SIG-M5 (cell line): ENCODE measurements around the gene UBE2Q2.
"Not testable (repeated sequence)": the region's sequence is repeated elsewhere in the genome, so short reads cannot be mapped to it uniquely, and the experiment has no call there.

Source experiments
- DNase-seq: peaks from one replicate; lab custom pipeline; 2025; lab: John Stamatoyannopoulos, UW

The UBE2Q2 gene

DNA sequence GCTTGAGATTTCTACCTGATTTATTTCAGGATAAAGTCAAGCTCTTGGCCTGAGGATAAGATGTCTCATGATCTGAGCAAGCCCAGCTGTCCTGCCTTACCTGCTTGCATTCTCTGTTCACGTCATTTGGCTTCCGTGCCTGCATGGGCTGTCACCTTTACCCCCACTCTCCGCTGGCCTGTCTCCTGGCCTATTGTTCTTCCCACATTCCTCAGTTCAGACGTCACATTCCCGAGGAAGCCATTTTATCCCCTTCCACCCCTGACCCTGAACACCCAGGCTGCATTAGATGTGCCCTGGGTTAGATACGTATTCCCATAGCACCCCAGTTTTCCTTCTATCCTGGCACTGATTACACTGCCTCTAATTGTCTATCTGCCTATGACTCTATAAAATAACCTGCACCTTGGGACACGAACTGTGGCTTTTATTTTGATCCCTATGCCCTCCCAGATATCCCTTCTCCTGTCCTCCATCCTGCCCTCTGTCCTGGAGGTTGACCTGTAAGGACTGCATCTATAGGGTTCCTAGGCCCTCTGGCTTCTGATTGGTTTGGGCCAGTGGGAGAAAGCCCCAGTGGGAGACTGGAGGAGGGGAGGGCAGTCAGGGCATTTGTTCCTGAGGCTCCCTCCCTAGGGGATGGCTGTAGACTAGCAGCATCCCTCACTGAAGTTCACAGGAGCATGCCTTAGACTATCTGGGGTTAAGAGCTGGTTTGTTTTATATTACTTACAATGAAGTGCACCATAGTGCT is 19.2 kb upstream of the UBE2Q2 start:
- DNase-seq = no peak

DNA sequence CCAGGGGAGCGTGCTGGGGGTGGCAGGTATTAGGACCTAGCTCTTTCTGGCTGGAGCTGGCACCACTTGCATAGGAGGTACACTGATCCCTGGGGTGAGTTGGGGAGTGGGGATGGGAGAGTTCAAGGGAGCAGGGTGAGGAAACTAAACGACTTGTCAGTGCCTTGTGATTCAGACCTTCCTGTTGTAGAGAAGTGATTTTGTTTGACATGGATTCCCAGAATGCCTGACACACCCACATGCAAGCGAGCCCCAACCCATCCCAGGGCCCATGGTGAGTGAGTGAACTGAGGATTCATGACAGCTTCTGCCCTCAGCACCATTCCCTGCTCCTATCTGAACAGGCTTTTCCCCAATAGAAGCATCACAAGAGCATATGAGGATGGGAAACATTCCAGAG is 15.6 kb upstream of the UBE2Q2 start:
- no peak for DNase-seq

DNA sequence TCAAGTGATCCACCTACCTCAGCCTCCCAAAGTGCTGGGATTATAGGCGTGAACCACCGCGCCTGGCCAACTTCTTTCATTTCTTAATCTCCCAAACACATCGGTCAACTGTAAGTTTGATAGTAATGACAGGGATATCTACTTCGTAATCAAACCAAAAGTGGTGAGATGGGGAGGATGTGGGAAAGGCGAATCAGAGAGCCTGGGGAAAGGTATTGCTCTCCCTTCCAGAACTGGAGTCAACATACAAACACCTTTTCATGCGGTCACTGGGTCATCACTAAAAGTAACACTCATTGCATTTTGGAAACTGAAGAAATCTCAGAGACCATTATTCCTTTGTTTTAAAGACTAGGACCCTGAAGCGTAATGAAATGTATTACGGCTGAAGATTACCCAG is 14.8 kb upstream of the UBE2Q2 start:
- no peak for DNase-seq

DNA sequence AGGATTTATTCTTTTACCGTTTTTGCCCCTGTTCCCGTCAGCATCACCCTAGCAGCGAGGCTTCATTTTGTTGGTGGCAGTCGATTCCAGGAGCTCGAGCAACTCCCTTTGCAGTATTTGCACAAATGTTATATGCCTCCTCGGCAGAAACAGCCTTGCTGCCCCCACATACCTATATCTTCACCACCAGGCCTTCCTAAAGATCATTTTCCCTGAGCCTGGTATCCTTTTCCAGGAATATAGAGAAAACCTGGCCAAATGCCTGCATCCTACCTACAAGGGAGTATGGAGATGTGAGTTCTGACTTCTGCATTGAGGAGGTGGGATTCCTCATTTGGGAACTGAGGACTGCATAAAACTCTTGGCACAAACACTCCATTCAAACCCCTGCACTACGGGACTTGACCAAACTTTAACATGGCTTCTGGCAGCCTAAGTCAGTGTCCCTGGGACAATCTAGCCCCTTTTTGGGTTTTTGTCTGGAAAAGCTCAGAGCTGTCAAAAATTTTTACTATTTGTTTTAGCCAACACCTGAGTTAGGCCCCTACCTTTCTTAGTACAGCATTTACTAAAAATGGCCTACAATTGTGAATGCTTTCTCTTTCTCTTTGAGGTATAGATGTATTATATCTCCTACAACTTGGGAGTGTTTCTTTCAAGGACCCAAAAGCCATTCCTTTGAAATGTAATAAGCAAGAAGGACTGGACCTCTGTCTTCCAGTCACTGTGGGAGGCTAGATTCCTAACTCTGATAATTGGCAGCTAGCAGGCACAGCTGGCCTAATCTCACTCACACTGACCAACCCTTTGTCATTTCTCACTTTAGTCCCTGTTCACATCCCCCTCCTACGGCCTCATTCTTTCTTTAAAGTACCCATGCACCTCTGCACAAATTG is 12.1 kb upstream of the UBE2Q2 start:
- DNase-seq = no peak

DNA sequence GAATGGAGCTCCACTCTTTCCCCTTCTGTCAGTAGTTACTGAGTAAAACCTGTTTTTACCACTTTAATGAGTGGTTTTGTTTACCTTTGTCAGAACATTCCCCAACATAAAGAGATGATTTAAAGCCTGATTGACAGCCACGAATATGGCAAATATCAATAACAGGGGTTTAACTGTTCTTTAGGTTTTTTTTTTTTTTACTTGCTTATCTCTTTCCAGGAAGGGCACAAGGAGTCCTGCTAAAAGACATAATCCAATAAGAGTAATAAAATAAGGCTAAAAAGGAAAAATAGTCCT is 11.5 kb upstream of the UBE2Q2 start:
- DNase-seq = no peak

DNA sequence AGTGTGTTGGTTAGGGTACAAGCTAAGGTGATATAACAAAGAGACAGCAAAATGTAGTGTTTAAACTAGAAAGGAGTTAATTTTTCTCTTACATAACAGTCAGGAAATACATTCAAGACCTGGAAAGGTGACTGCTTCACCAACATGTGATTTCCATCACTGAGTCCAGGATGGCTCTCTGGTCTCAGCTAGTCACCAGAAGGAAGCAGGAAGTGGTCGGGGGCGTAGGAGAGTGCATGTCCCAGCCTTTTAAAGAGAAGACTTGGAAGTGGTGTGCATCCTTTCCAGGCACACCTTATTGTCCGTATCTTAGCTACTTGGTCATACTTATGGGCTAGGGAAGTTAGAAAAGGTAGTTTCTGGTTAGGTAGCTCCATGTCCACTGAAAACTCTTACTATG is 11.1 kb upstream of the UBE2Q2 start:
- DNase-seq = no peak

DNA sequence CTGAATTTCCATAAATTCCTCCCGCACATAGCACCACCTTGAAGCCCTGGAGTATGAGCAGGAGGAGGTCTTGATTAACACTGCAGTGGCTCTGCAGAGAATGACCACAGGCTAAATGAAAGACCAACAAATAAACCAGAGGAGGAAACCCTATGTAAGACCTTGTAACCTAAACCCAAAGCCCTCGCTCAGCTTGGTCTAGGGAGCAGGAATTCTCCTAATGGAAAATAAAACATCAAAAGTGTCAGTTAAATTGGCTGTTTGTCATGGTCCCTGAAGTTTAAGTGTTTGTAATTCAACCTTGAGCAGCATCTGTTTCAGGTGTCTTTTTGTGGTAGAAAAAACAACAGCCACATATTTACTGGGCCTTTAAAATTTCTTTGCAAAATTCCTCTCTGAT is 9.2 kb upstream of the UBE2Q2 start:
- no peak for DNase-seq

DNA sequence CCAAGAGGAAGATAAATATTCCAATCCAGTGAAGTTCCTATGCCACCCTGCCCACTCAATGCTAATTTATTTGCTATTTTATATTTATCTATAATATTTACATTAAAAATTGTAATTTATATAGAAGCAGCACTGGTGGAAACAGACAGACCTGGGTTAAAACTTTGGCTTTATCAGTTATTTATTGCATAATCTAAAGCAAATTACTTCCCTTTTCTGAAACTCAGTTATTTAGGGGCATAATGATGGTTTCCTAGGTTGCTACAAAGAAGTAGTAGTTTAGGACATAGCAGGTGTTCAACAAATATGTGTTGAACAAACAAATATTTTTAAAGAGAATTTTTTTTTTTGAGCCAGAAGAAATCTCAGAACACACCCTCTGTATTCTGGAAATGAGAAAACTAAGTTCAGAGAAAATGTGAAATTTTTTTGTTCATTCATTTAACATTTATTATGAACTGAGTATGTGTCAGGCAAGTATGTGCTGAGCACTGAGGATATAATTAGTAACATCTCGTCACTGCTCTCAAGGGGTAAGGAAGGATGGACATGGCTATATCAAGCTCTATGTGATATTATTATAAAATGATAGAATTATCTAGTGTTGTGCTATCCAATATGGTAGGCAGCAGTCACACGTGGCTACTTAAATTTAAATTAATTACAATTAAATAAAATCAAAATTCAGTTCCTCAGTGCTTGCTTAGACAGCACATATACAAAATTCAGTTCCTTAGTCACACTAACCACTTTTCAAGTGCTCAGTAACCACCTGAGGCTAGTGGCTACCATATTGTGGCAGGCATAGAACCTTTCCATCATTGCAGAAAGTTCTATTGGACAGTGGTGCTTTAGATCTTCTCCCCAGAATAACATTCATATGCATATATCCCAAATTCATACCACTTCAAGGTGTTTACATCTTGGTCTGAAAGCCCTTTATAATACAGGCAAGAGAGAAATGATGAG is 7.0 kb upstream of the UBE2Q2 start:
- peak; percentile 34 for DNase-seq

DNA sequence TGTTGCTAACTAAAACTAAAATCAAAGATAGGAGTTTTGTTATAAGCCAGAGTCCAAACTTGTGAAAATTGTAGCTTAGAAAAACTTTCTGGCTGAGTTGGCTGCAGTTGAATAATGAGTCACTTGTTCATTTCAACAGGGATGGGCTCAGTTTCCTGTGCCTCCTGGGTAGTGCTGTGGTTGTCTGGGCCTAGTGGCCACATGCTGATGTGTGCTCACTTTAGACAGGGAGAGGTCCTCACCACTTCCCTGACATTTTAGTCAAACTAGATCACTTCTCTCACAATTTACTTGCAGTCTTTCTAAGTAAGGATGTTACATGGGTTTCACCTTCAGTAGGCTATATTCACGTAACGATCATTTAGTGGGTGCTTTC is 6.3 kb upstream of the UBE2Q2 start:
- DNase-seq = peak; percentile 68

DNA sequence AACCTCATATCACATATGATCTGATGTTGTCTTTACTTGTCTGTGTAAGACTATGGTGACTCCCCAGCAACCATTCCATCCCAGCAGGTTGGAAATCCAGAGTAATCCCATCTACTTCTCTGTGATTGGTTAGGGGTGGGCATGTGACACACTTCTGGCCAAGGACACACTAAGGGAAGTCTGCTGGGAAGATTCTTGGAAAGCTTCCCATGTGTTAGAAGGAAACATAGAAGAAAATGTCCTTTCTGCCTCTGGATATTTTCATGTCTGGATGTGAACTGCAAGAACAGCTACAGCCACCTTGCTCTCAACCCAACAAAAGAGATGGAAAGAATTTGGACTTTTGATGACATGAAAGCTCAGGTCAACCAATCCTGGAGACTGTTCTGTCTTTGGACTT is 2.6 kb upstream of the UBE2Q2 start:
- DNase-seq = no peak

DNA sequence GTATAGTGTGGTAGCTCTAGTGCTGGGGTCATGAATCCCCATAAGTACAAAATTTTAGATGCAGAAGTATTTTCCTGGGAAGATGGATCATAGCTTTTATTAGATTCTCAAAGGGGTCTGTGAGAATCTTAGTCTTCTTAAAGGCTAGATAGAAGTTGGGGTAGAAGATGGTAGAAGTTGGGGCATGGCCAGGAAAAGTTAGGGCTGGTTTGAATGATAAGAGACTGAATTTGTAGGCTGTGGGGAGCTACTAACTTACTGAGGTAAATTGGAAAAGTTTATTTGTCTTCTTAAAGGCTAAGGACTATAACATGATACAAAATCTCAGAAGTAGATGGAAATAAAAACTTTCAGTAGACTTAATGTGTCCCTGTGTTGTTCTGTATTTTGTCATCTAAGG is 1.6 kb upstream of the UBE2Q2 start:
- DNase-seq = no peak

DNA sequence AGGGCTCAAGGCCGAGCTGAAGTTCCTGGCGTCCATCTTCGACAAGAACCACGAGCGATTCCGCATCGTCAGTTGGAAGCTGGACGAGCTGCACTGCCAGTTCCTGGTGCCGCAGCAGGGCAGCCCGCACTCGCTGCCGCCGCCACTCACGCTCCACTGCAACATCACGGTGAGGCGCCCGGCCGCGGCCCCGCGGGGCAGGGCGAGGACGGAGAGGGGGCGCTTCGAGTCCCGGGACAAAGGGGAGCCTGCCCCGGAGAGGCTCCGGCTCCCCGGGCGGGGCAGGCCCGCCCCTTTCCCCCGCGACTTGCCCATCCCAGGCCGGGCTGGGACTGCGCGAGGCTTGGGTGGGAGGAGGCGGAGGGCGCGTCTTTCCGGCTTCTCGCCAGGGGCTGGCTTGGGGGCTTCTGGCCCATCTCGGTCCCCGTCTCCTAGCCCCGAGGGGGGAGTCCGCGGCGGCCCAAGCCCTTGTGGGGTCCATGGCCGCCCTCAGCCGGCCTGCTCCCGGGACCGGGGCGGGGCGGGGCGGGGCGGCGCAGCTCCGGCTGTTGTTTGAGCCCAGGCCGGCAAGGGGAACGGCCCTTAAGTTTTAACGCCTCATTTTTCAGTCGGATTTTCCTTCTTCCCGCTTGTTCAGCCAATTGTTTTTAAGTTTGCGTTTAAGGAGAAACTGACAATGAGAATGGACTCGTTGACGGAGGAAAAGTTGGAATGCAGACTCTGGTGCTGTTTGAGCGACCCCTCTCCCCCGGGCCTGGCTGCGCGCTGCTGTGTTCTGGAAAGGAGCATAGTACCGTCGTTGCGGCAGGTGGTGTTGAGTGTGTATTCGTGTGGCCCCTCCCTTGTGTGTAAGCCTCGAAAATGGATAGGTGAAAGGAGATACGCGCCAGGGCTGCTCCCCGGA is 683 bp downstream of the UBE2Q2 start:
- no peak for DNase-seq

DNA sequence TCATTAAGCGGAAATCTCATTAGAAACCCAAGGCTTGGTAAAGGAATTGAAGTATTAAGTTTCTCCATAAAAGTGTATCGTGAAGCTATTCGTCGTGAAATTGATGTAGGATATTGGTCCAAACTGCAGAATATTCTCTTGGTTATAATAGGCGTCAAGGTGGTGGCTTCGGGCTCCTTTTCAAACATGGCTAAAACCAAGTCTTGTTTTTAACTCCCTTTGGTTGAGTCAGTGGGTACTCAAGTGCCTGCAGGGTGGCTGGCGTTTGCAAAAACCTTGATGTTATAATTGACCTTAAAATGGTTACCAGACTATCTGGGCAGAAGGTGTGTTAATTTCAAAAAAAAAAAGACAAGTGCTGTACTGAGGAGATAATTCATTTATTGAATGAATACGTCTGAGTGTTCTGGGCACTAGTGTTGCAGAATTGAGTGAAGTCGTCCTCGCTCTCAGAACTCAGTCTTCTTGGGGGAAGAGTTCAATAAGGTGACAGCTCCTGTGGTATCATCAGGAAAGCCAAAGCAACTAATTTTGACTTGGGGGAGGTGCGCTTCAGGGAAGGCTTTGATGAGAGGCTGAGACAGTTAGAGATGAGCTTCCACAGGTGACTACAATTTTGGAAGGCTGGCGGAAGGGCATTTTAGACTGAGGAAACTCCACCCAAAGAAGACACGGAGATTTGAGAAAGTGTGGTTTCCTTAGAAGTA is 1.5 kb downstream of the UBE2Q2 start:
- no peak for DNase-seq

DNA sequence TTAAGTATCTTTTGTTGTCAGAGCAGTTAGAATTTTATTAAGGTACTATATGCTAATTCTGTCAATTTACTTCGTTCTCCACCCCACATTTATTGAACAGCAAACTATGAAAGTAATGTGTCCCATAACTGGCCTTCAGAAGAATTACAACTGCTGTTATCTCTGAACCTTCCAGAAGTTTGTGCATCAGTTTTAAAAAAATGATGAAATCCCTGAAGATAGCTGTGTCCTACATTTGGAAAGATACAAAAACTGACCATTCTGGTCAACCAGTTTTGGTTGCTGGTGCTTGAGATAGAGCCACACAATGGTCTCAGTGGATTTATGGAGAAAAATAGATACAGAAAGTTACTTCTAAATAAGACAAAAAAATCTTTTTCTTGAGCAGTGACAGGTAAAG is 5.9 kb downstream of the UBE2Q2 start:
- no peak for DNase-seq

DNA sequence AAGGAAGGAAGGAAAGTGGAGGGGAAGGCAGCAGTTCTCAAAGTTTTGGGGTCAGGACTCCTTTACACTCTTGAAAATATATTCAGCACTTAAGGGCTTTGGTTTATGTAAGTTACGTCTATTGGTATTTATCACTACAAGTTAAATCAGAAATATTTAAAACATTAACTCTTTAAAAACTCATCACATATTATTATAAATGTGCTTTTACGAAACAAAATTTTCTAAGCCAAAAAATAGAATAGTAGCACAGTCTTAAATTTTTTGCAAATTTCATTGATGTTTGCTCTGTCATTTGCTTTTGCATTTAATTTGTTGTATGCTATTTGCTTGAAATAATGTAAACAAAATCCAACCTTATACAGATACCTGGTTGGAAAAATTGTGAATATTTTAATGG is 7.5 kb downstream of the UBE2Q2 start:
- no peak for DNase-seq

DNA sequence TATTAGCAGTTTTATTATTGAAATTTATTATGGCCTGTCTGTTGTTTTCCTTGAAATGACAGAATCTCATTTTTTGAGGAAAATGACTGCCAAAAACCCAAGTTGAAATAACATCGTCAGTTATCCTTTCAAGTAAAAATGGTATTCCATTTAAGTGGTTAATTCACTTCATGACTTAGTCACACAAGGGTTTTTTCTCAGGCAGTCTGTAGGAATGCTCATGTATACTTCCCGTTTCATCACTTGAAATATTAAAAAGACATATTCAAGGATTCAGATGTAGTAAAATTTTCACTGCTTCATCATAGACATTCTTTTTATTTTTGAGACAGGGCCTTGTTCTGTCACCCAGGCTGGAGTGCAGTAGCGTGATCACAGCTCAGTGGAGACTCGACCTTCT is 8.3 kb downstream of the UBE2Q2 start:
- DNase-seq = not testable (repeated sequence)

DNA sequence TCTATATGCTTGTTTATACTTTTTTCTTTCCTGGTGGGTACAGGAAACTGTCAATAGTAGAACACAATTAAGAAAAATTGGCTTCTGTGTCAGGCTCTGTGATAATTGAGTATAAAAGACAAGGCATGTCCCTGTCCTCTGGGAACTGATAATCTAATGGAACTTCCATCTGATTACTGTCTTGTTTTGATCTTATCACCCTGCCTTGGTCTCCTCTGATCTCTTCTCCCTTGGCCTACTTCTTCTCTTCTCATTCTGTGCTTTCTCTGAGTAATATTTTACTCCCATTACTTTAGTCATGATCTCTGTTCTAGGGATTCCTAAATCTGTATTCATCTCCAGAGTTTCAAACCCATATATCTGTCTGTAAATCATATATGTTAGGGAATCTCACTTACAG is 14.6 kb downstream of the UBE2Q2 start:
- DNase-seq = no peak

DNA sequence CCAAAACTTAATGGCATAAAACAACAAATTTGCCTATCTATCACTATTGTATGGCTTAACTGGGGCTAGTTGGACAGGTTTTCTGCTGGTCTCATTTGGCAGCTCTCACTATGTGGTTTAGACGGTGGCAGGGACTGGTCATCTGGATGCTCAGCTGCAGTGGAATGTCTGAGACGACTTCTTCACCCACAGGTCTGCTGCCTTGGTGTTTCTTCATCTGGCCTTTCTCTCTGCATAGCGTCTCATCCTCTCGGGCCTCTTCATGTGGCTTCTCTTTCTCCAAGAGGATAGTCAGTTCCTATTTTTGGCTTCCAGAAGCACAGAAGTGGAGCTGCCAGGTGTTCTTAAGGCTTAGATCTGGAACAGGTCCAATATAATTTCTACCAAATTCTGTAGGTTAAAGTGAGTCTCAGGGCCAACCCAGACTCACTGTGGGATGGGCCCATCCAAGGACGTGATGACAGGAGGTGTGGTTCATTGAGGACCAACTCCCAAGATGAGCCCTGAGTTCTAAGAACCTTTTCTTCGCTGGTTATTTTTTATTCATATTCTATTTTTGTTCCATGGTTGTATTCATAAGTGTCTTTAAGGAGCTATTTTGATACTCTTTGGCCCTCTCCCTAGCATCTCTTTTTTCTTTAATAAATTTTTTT is 18.6 kb downstream of the UBE2Q2 start:
- DNase-seq = no peak

DNA sequence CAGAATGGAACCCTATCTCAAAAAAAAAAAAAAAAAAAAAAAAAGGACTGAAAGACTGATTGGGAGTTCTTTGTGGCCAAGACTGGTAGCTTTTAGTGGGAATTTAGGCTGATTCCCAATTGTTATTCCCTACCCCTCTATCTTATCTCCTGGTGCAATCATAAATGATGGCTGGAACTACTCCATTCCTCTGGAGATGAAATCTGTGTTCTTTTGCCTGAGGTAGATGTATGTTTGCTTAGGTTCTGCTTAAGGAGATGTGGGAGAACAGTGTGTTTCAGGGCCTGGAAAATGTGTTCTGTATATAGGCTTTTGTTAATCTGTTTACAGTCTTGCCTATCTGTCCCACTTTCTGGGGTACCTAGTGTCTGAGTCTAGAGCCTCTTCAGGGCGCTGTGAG is 19.5 kb downstream of the UBE2Q2 start:
- no peak for DNase-seq
